ENCODE measurements around the gene TRPC4AP. TPM values are rescaled to one million over a fixed set of nuclear protein-coding genes. Genes with fewer than 3 reads are reported as not detected.

TRPC4AP gene
- total and polyA plus RNA-seq, 2 of the 8 experiments (the other 6 are each of a cell fraction or from before 2014, with no cell fraction given) = 73.1 to 74.8 TPM

DNA sequence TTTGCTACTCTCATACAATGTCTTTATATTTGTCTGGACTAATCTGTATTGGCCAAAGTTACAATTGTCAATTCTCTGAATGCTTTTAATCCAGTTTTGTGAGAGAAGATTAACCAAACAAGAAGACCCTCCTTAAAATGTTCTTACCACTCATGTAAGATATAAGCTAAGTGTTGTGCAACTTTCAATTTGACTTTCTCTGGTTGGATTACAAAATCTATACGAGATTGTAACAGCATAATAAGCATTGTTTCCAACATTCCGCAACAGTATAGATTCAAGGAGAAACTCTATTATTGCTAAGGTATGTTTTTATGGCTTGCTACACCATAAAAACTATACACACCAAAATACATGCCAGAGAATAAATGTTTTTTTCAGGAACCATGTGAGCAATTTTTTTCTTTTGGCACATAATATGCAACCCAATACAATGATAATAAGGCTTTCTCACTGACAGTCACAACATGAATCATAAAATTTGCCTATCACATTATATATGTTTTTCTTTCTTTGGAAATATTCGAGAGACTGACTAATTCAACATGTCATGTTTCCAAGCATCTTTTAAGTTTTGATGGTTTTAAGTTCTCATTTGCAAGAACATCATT lies 12.2 kb upstream of the TRPC4AP start (continued):
- TF ChIP-seq SP2 (IDR thresholded peaks at IDR 0.05; ENCODE audit: low read length) (no peak), KDM4A (IDR thresholded peaks at IDR 0.05; ENCODE audit: low read depth, low read length, severe bottlenecking) (no peak), BCL11A (IDR thresholded peaks at IDR 0.05; ENCODE audit: low read depth in 2 of 2, low read length in 2 of 2) (no peak), CREB1 (IDR thresholded peaks at IDR 0.05) (no peak), JUN (IDR thresholded peaks at IDR 0.05; ENCODE audit: low read depth, low read length) (no peak), SIX5 (IDR thresholded peaks at IDR 0.05; ENCODE audit: low read depth, low read length) (no peak), CEBPB (IDR thresholded peaks at IDR 0.05; ENCODE audit: low read depth, low read length) (no peak)
- TF ChIP-seq, protein P1, sequence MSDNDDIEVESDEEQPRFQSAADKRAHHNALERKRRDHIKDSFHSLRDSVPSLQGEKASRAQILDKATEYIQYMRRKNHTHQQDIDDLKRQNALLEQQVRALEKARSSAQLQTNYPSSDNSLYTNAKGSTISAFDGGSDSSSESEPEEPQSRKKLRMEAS (IDR thresholded peaks at IDR 0.05) = no peak
- TF ChIP-seq, protein P2, sequence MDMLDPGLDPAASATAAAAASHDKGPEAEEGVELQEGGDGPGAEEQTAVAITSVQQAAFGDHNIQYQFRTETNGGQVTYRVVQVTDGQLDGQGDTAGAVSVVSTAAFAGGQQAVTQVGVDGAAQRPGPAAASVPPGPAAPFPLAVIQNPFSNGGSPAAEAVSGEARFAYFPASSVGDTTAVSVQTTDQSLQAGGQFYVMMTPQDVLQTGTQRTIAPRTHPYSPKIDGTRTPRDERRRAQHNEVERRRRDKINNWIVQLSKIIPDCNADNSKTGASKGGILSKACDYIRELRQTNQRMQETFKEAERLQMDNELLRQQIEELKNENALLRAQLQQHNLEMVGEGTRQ (IDR thresholded peaks at IDR 0.05; ENCODE audit: low read length) = no peak

Measured in H1 (cell line).